GM06990 (cell line): ENCODE data around the gene PRAMEF14.
"Not testable (repeated sequence)": the region's sequence is repeated elsewhere in the genome, so short reads cannot be mapped to it uniquely, and the experiment has no call there.

Experiments used
- DNase-seq: peaks from one replicate; pipeline ENCODE4 v3.0.0-alpha.2; 2011; ENCODE audit not compliant: insufficient read length; ENCODE audit errors: extremely low read depth
- H3K27me3 ChIP-seq: replicated peaks from 2 replicates; pipeline ENCODE4 v1.6.0; 2011; ENCODE audit warnings: low read length; ENCODE audit not compliant: control insufficient read depth, insufficient read depth
- H3K36me3 ChIP-seq: 2 replicates; pipeline ENCODE4 v1.5.1; 2011; ENCODE audit warnings: low read length; ENCODE audit not compliant: control insufficient read depth, insufficient read depth
- H3K4me3 ChIP-seq: replicated peaks from 2 replicates; pipeline ENCODE4 v1.5.1; 2011; ENCODE audit warnings: low read depth, mild to moderate bottlenecking, control low read depth, low read length
- TF ChIP-seq, protein P1 (sequence below): IDR thresholded peaks from 2 replicates; pipeline ENCODE4 v1.5.1; 2011; ENCODE audit warnings: low read length, control low read depth, mild to moderate bottlenecking, inconsistent platforms; ENCODE audit not compliant: insufficient read depth, poor library complexity, severe bottlenecking

The PRAMEF14 gene

DNA sequence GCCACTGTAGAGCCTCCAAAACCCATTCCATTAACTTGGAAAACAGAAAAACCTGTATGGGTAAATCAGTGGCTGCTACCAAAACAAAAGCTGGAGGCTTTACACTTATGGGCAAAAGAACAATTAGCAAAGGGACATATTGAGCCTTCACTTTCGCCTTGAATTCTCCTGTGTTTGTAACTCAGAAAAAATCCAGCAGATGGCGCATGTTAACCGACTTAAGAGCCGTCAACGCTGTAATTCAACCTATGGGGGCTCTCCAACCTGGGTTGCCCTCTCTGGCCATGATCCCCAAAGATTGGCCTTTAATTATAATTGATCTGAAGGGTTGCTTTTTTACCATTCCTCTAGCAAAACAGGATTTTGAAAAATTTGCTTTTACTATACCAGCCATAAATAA lies 9.8 kb upstream of the PRAMEF14 start:
- not testable (repeated sequence) for H3K27me3 ChIP-seq, DNase-seq, H3K4me3 ChIP-seq, H3K36me3 ChIP-seq
- TF ChIP-seq, protein P1, sequence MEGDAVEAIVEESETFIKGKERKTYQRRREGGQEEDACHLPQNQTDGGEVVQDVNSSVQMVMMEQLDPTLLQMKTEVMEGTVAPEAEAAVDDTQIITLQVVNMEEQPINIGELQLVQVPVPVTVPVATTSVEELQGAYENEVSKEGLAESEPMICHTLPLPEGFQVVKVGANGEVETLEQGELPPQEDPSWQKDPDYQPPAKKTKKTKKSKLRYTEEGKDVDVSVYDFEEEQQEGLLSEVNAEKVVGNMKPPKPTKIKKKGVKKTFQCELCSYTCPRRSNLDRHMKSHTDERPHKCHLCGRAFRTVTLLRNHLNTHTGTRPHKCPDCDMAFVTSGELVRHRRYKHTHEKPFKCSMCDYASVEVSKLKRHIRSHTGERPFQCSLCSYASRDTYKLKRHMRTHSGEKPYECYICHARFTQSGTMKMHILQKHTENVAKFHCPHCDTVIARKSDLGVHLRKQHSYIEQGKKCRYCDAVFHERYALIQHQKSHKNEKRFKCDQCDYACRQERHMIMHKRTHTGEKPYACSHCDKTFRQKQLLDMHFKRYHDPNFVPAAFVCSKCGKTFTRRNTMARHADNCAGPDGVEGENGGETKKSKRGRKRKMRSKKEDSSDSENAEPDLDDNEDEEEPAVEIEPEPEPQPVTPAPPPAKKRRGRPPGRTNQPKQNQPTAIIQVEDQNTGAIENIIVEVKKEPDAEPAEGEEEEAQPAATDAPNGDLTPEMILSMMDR: peak; percentile 44

DNA sequence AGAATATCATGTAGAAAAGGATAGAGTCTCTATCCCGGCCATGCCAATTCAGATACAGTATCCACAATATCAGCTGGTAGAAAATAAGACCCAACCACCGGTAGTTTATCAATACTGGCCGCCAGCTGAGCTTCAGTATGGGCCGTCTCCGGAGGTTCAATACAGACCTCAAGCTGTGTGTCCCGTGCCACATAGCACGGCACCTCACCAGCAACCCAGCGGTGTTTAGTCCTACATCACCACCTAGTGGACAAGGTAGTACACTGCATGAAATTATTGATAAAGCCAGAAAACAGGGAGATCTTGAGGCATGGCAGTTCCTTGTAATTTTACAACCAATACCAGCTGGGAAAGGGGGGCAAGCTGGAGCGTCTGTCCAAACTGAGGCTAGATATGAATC lies 7.5 kb upstream of the PRAMEF14 start:
- DNase-seq, H3K36me3 ChIP-seq, H3K27me3 ChIP-seq, H3K4me3 ChIP-seq: not testable (repeated sequence)

DNA sequence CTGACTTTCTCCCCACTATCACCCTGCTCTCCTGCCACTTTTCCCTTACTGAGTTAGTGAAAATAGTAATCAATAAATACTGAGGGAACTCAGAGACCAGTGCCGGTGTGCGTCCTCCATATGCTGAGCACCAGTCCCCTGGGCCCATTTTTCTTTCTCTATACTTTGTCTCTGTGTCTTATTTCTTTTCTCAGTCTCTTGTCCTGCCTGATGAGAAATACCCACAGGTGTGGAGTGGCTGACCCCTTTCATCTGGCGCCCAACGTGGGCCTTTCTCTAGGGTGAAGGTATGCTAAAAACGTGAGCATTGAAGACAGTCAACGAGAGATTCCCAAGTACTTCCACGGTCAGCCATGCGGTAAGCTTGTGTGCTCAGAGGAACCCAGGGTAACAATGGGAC lies 6.5 kb upstream of the PRAMEF14 start:
- DNase-seq, H3K27me3 ChIP-seq, H3K4me3 ChIP-seq, H3K36me3 ChIP-seq: not testable (repeated sequence)

DNA sequence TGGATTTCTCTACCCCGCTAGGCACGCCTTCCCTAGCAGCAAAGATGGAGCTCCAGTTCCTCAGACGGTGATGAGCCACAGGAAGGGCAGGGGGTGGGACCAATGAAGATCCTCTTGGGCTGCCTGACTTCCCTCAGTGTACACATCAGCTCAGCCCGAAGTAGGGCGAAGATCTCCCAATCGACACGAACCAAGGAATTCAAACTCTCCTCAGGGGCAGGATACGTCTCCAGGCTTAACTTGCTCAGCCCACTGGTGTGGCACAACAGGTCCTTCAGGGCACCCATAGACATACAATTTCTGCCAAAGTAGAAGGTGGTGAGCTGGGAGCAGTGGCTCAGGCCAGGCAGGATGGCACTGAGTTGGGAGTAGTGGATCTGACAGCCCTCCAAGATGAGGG lies 4.4 kb downstream of the PRAMEF14 start:
- not testable (repeated sequence) for H3K36me3 ChIP-seq, H3K27me3 ChIP-seq, H3K4me3 ChIP-seq, DNase-seq

DNA sequence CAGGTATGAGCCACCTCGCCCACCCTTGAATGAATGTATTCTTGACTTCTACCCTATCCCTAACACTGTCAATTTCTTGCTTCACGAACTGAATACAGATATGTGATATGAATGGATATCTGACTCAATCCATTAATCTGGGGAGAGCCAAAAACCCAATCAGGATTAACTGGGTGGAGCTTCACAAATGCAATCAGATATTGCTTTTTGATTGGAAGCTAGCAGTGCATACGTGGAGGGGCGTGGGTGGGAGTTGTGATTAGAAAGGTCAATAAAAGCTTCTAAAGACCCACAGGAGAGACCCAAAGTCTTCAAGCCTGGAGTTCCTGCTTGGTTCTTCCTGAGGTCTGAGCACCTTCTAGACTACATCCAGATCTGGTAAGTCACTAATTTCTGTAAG lies 31.7 kb downstream of the PRAMEF14 start, which contains the start of gene PRAMEF15:
Gene PRAMEF15, plus strand, starts transcription at position 301 of the 400 bp plus-strand sequence. CDS start 2,827 bp downstream, outside the sequence.
- not testable (repeated sequence) for H3K27me3 ChIP-seq, DNase-seq

DNA sequence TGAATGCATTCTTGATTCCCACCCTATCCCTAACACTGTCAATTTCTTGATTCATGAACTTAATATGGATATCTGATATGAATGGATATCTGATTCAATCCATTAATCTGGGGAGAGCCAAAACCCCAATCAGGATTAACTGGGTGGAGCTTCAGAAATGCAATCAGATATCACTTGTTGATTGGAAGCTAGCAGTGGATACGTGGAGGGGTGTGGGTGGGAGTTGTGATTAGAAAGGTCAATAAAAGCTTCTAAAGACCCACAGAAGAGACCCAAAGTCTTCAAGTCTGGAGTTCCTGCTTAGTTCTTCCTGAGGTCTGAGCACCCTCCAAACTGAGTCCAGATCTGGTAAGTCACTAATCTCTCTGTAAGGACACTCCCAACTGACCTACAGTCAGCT lies 43.7 kb downstream of the PRAMEF14 start, which contains the start of gene PRAMEF33:
Gene PRAMEF33, plus strand, starts transcription at position 301 of the 400 bp plus-strand sequence. CDS start 2,416 bp downstream, outside the sequence.
- H3K36me3 ChIP-seq, H3K4me3 ChIP-seq, H3K27me3 ChIP-seq: not testable (repeated sequence)

More for the DNA sequence above, 31.7 kb downstream of the PRAMEF14 start, which contains the start of gene PRAMEF15:
- not testable (repeated sequence) for H3K4me3 ChIP-seq, H3K36me3 ChIP-seq

DNA sequence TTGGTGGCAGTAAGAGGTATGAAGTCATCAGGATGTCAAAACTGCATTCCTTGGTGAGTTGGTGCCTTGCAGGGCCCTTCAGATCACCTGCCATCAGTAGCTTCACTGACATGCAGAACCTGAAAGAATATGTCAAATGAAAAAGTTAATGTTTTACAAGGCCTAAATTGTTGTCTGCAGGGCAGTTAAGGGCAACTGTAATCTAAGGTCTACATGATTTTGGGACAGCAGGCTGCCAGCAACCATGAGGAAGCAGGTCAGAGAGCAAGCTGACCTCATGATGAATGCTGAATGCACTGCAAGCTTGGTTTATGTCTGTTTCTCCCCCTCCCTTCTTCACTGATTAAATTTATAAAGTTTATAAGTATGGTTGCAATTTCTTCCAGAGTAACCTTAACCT lies 44.7 kb downstream of the PRAMEF14 start:
- not testable (repeated sequence) for H3K36me3 ChIP-seq, H3K4me3 ChIP-seq, H3K27me3 ChIP-seq, DNase-seq

More for the DNA sequence above, 43.7 kb downstream of the PRAMEF14 start, which contains the start of gene PRAMEF33:
- not testable (repeated sequence) for DNase-seq

DNA sequence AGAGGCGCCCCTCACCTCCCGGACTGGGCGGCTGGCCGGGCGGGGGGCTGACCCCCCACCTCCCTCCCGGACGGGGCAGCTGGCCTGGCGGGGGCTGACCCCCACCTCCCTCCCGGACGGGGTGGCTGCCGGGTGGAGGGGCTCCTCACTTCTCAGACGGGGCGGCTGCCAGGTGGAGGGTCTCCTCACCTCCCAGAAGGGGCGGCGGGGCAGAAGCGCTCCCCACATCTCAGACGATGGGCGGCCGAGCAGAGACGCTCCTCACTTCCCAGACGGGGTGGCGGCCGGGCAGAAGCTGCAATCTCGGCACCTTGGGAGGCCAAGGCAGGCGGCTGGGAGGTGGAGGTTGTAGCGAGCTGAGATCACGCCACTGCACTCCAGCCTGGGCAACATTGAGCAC lies 48.2 kb downstream of the PRAMEF14 start:
- H3K4me3 ChIP-seq, H3K27me3 ChIP-seq, DNase-seq, H3K36me3 ChIP-seq: not testable (repeated sequence)

DNA sequence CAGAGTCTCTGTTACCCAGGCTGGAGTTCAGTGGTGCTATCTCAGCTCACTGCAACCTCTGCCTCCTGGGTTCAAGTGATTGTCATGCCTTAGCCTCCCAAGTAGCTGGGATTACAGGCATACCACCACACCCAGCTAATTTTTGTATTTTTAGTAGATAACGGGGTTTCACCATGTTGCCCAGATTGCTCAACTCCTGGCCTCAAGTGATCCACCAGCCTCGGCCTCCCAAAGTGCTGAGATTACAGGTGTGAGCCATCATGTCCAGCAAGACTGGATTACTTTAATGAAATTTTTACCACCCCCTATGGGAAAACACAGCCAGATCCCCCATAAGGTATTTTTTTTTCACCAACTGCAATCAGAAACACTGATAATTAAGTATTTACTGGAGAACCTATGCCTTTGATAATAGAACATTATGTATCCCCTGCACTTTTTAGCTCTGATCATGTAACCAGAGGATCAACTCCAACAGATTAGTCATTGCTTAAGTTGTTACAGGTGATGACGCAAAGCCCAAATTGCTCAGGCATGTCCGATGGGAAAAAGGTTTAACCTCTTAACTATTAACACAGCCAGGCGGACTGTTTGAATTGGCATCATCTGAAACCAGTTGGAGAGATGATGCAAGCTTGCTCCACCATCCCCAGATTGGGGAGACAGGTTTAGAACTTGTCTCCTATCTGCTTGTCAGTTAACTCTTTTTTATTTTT lies 49.6 kb downstream of the PRAMEF14 start:
- DNase-seq, H3K27me3 ChIP-seq, H3K4me3 ChIP-seq, H3K36me3 ChIP-seq: not testable (repeated sequence)
